HepG2 (cell line): ENCODE results near the gene PSD. TPM values are rescaled to one million over a fixed set of nuclear protein-coding genes. Genes with fewer than 3 reads are reported as not detected.

ENCODE experiments used
- ATF4 ChIP-seq, 2 experiments: fragments of 450-650 bp in 1 of 2; sonication (generic) in 1 of 2; formaldehyde crosslinking; IDR thresholded peaks; 2 replicates each; pipeline versions ENCODE4 v1.5.0 to v1.8.0; 2020 to 2022; ENCODE audit warnings: mild to moderate bottlenecking in 1 of 2, missing genetic modification reagents in 1 of 2
- ETV5 ChIP-seq: IDR thresholded peaks from 2 replicates; pipeline ENCODE4 v1.6.1; 2018; ENCODE audit warnings: missing biosample characterization, missing genetic modification reagents, inconsistent platforms, borderline replicate concordance
- IKZF5 ChIP-seq: IDR thresholded peaks from 2 replicates; pipeline ENCODE4 v1.6.1; 2018; ENCODE audit warnings: missing genetic modification reagents, mild to moderate bottlenecking, missing compliant biosample characterization
- JARID2 ChIP-seq: sonication (generic); formaldehyde crosslinking; IDR thresholded peaks from 2 replicates; pipeline ENCODE4 v1.8.1; 2023; ENCODE audit warnings: missing genetic modification reagents, inconsistent platforms; ENCODE audit not compliant: insufficient replicate concordance
- KLF15 ChIP-seq: sonication (generic); formaldehyde crosslinking; IDR thresholded peaks from 2 replicates; pipeline ENCODE4 v1.8.1; 2023; ENCODE audit warnings: borderline replicate concordance, mild to moderate bottlenecking, inconsistent platforms, missing genetic modification reagents, mixed read lengths
- NFYB ChIP-seq: sonication (generic); formaldehyde crosslinking; IDR thresholded peaks from 2 replicates; pipeline ENCODE4 v1.4.0; 2020; ENCODE audit warnings: missing genetic modification reagents
- PITX1 ChIP-seq: sonication (generic); formaldehyde crosslinking; IDR thresholded peaks from 2 replicates; pipeline ENCODE4 v1.5.1; 2020; ENCODE audit warnings: mild to moderate bottlenecking, missing genetic modification reagents
- RARG ChIP-seq: sonication (generic); formaldehyde crosslinking; IDR thresholded peaks from 2 replicates; pipeline ENCODE4 v1.4.0; 2020; ENCODE audit warnings: low read depth, mild to moderate bottlenecking, missing genetic modification reagents
- REL ChIP-seq: sonication (generic); formaldehyde crosslinking; conservative IDR thresholded peaks from 2 replicates; pipeline ENCODE4 v1.8.0; 2022; ENCODE audit warnings: mild to moderate bottlenecking, missing genetic modification reagents, moderate library complexity
- SNAPC5 ChIP-seq: sonication (generic); formaldehyde crosslinking; IDR thresholded peaks from 2 replicates; pipeline ENCODE4 v1.8.1; 2023; ENCODE audit warnings: mild to moderate bottlenecking, missing genetic modification reagents, borderline replicate concordance
- SP1 ChIP-seq, 2 experiments: fragments of 450-650 bp in 1 of 2; sonication (generic) in 1 of 2; formaldehyde crosslinking in 1 of 2; IDR thresholded peaks; 2 replicates each; pipeline versions ENCODE4 v1.4.0 to v1.6.1; 2016 to 2020; ENCODE audit warnings: missing genetic modification reagents in 1 of 2
- TRAFD1 ChIP-seq: sonication (generic); formaldehyde crosslinking; IDR thresholded peaks from 2 replicates; pipeline ENCODE4 v1.5.1; 2020; ENCODE audit warnings: missing genetic modification reagents, mild to moderate bottlenecking, borderline replicate concordance
- ZBTB49 ChIP-seq: sonication (generic); formaldehyde crosslinking; IDR thresholded peaks from 2 replicates; pipeline ENCODE4 v1.4.0; 2020; ENCODE audit warnings: missing genetic modification reagents, borderline replicate concordance
- ZNF629 ChIP-seq: sonication (generic); formaldehyde crosslinking; conservative IDR thresholded peaks from 2 replicates; pipeline ENCODE4 v1.5.0; 2020; ENCODE audit warnings: missing genetic modification reagents
- polyA plus RNA-seq, 8 experiments: library from polyadenylated mRNA; depleted of rRNA in 3 of 8; stranded (reverse) in 7 of 8; unstranded in 1 of 8; fragments of >200 nt; fragmentation: Illumina TruSeq in 4 of 8; extraction: Trizol in 4 of 8; gene quantifications; 2 replicates each; pipeline versions ENCODE4 v1.2.1 to v1.2.3, GENCODE V29; 2011 to 2016; ENCODE audit warnings: low read depth in 4 of 8, missing spikeins in 1 of 8, mixed read lengths in 1 of 8; ENCODE audit not compliant: insufficient read depth in 1 of 8
- total RNA-seq, 5 experiments: library from RNA; depleted of rRNA; stranded (reverse); fragments of >200 nt; fragmentation: Illumina TruSeq; extraction: Trizol; gene quantifications; 2 replicates each; pipeline ENCODE4 v1.2.3, GENCODE V29; 2016; ENCODE audit warnings: low read depth in 1 of 5
- TF ChIP-seq, protein P1 (sequence below): sonication (generic); formaldehyde crosslinking; IDR thresholded peaks from 2 replicates; pipeline ENCODE4 v1.4.0; 2020; ENCODE audit warnings: missing genetic modification reagents
- TF ChIP-seq, protein P2 (sequence below): sonication (generic); formaldehyde crosslinking; IDR thresholded peaks from 2 replicates; pipeline ENCODE4 v1.5.0; 2020; ENCODE audit warnings: mild to moderate bottlenecking, missing genetic modification reagents

The PSD gene
- total and polyA plus RNA-seq, 2 of the 13 experiments (the other 11 are each of a cell fraction or from before 2014, with no cell fraction given): 0.35 to 0.58 TPM

- TF ChIP-seq ATF4 (CRISPR knock-in tag; IDR thresholded peaks at IDR 0.05) (peak in 1 of 2 experiments; percentile 59; a peak in 1 of 4 replicates), TRAFD1 (CRISPR knock-in tag) (peak; percentile 64; the same call in 1 of the 2 replicates), ZNF629 (CRISPR knock-in tag) (no peak), NFYB (CRISPR knock-in tag) (peak; percentile 53), RARG (CRISPR knock-in tag) (no peak; the same call in 1 of the 2 replicates), REL (CRISPR knock-in tag) (0 out of 2 replicates have a peak, but pooled peaks have one; percentile 23), KLF15 (CRISPR knock-in tag) (0 out of 2 replicates have a peak, but pooled peaks have one; percentile 4), IKZF5 (CRISPR knock-in tag) (peak; percentile 84; the same call in 1 of the 2 replicates), ZBTB49 (CRISPR knock-in tag) (no peak), ETV5 (CRISPR knock-in tag) (peak; percentile 45; the same call in 1 of the 2 replicates), PITX1 (CRISPR knock-in tag) (no peak), JARID2 (CRISPR knock-in tag) (peak; percentile 76), SP1 (IDR thresholded peaks at IDR 0.05) (no peak), SP1 (CRISPR knock-in tag; IDR thresholded peaks at IDR 0.05) (peak; percentile 65), SNAPC5 (CRISPR knock-in tag) (peak; percentile 75; the same call in 1 of the 2 replicates)
- TF ChIP-seq, protein P1, sequence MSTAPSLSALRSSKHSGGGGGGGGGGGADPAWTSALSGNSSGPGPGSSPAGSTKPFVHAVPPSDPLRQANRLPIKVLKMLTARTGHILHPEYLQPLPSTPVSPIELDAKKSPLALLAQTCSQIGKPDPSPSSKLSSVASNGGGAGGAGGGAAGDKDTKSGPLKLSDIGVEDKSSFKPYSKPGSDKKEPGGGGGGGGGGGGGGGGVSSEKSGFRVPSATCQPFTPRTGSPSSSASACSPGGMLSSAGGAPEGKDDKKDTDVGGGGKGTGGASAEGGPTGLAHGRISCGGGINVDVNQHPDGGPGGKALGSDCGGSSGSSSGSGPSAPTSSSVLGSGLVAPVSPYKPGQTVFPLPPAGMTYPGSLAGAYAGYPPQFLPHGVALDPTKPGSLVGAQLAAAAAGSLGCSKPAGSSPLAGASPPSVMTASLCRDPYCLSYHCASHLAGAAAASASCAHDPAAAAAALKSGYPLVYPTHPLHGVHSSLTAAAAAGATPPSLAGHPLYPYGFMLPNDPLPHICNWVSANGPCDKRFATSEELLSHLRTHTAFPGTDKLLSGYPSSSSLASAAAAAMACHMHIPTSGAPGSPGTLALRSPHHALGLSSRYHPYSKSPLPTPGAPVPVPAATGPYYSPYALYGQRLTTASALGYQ: peak; percentile 81
- TF ChIP-seq, protein P2, sequence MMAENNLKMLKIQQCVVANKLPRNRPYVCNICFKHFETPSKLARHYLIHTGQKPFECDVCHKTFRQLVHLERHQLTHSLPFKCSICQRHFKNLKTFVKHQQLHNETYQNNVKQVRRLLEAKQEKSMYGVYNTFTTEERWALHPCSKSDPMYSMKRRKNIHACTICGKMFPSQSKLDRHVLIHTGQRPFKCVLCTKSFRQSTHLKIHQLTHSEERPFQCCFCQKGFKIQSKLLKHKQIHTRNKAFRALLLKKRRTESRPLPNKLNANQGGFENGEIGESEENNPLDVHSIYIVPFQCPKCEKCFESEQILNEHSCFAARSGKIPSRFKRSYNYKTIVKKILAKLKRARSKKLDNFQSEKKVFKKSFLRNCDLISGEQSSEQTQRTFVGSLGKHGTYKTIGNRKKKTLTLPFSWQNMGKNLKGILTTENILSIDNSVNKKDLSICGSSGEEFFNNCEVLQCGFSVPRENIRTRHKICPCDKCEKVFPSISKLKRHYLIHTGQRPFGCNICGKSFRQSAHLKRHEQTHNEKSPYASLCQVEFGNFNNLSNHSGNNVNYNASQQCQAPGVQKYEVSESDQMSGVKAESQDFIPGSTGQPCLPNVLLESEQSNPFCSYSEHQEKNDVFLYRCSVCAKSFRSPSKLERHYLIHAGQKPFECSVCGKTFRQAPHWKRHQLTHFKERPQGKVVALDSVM (CRISPR knock-in tag): peak; percentile 31; the same call in 1 of the 2 replicates
Measured at GRCh38 chr10:102420714-102421506, 2.3 kb upstream of the PSD start, which contains the start of gene FBXL15 (continued).
